GM12878 (cell line): ENCODE measurements around the gene COL4A3. TPM values are rescaled to one million over a fixed set of nuclear protein-coding genes. Genes with fewer than 3 reads are reported as not detected.

Experiments used
- ATAC-seq: fragments of 200-7000 bp; cut with Tn5 transposase; 3 replicates; pipeline ENCODE4 v1.9.1; 2020; ENCODE audit warnings: mild to moderate bottlenecking, moderate library complexity
- BruUV-seq: library from RNA; stranded (reverse); fragments of 400-500 nt; replicated peaks from 2 replicates; lab custom pipeline; 2021; lab: Mats Ljungman, UMichigan
- CTCF ChIA-PET: fragments of 300-600 bp; sonication (Branson Sonifier 250); formaldehyde crosslinking; extraction: SDS; loops from one replicate; lab custom pipeline; 2021; ENCODE audit warnings: inconsistent platforms; lab: Yijun Ruan, JAX
- POLR2A ChIA-PET: fragments of 350-600 bp; formaldehyde crosslinking; extraction: SDS; loops from one replicate; lab custom pipeline; 2021; ENCODE audit warnings: inconsistent platforms; lab: Charles Lee
- RAD21 ChIA-PET: fragments of 300-600 bp; sonication (Branson Sonifier 250); formaldehyde crosslinking; loops from one replicate; lab custom pipeline; 2023; ENCODE audit warnings: antibody characterized with exemption; ENCODE audit not compliant: unreplicated experiment; lab: Charles Lee
- SMC1A ChIA-PET: fragments of 300-600 bp; sonication (Branson Sonifier 250); formaldehyde crosslinking; loops from one replicate; lab custom pipeline; 2023; ENCODE audit not compliant: unreplicated experiment, uncharacterized antibody; lab: Charles Lee
- DNase-seq: peaks from one replicate; pipeline ENCODE4 v3.0.0-alpha.2; 2011; ENCODE audit warnings: low read depth, low spot score
- FAIRE-seq: peaks from 3 replicates; lab custom pipeline; 2011; peaks lifted over from hg19 to GRCh38; lab: Jason Lieb, UNC
- H2AFZ ChIP-seq: 2 replicates; pipeline ENCODE4 v1.6.0; 2011; ENCODE audit warnings: low read depth, low read length, control low read depth; ENCODE audit not compliant: control insufficient read depth
- H3K27ac ChIP-seq: 2 replicates; pipeline ENCODE4 v1.5.1; 2011; ENCODE audit warnings: control low read depth; ENCODE audit not compliant: control insufficient read depth, insufficient read depth
- H3K27me3 ChIP-seq, 2 experiments: replicated peaks in 1 of 2; 2 replicates each; pipeline versions ENCODE4 v1.6.0 to v1.6.1; 2011; ENCODE audit warnings: low read length in 1 of 2; ENCODE audit not compliant: control insufficient read depth in 2 of 2, insufficient read depth in 2 of 2
- H3K36me3 ChIP-seq, 2 experiments: 2 replicates each; pipeline ENCODE4 v1.5.1; 2011; ENCODE audit warnings: low read length in 1 of 2; ENCODE audit not compliant: control insufficient read depth in 2 of 2, insufficient read depth in 2 of 2
- H3K4me1 ChIP-seq: 2 replicates; pipeline ENCODE4 v1.6.1; 2011; ENCODE audit warnings: mild to moderate bottlenecking, low read length, moderate library complexity, mixed read lengths; ENCODE audit not compliant: control insufficient read depth, insufficient read depth
- H3K4me2 ChIP-seq: 2 replicates; pipeline ENCODE4 v1.6.0; 2011; ENCODE audit warnings: control low read depth; ENCODE audit not compliant: control insufficient read depth, insufficient read depth
- H3K4me3 ChIP-seq: fragments of 200-600 bp; sonication (generic); 2 replicates; pipeline ENCODE4 v1.5.1; 2016
- H3K79me2 ChIP-seq: 2 replicates; pipeline ENCODE4 v1.6.0; 2011; ENCODE audit warnings: low read length; ENCODE audit not compliant: control insufficient read depth, insufficient read depth
- H3K9ac ChIP-seq: 2 replicates; pipeline ENCODE4 v1.8.0; 2011; ENCODE audit warnings: low read length, control low read depth, mixed read lengths; ENCODE audit not compliant: control insufficient read depth, insufficient read depth
- H3K9me3 ChIP-seq: replicated peaks from 3 replicates; pipeline ENCODE4 v1.5.1; 2011; ENCODE audit warnings: mild to moderate bottlenecking, low read length; ENCODE audit not compliant: control insufficient read depth, insufficient read depth
- H4K20me1 ChIP-seq: 2 replicates; pipeline ENCODE4 v1.6.0; 2011; ENCODE audit not compliant: control insufficient read depth, insufficient read depth
- CBFB ChIP-seq: IDR thresholded peaks from 2 replicates; pipeline ENCODE4 v1.6.1; 2016; ENCODE audit warnings: antibody characterized with exemption, low read depth
- CHD1 ChIP-seq: IDR thresholded peaks from 2 replicates; pipeline ENCODE4 v1.6.1; 2012; ENCODE audit warnings: low read depth, low read length, improper control_type of control experiment
- CTCF ChIP-seq, 3 experiments: IDR thresholded peaks in 2 of 3; conservative IDR thresholded peaks in 1 of 3; 2 replicates each; pipeline ENCODE4 v1.5.1; 2011; ENCODE audit warnings: low read depth in 3 of 3, low read length in 3 of 3, mild to moderate bottlenecking in 3 of 3, control low read depth in 2 of 3, moderate library complexity in 2 of 3, inconsistent platforms in 1 of 3, mixed read lengths in 1 of 3; ENCODE audit not compliant: control insufficient read depth in 2 of 3, insufficient read depth in 1 of 3; ENCODE audit errors: extremely low read depth in 1 of 3
- EGR1 ChIP-seq, 2 experiments: IDR thresholded peaks; 1 replicate in 1 of 2; 2 replicates in 1 of 2; pipeline ENCODE4 v1.6.1; 2011 to 2012; ENCODE audit warnings: low read depth in 2 of 2, low read length in 2 of 2, borderline replicate concordance in 1 of 2, mild to moderate bottlenecking in 1 of 2, moderate library complexity in 1 of 2
- ELK1 ChIP-seq: IDR thresholded peaks from 2 replicates; pipeline ENCODE4 v1.6.1; 2012; ENCODE audit warnings: low read depth, low read length, improper control_type of control experiment
- FOS ChIP-seq: IDR thresholded peaks from 3 replicates; pipeline ENCODE4 v1.6.1; 2011; ENCODE audit warnings: borderline replicate concordance; ENCODE audit not compliant: insufficient read length; ENCODE audit errors: extremely low read depth
- FOXM1 ChIP-seq: IDR thresholded peaks from 2 replicates; pipeline ENCODE4 v1.6.1; 2012; ENCODE audit warnings: low read depth, mild to moderate bottlenecking, inconsistent platforms, low read length, moderate library complexity
- GABPA ChIP-seq: IDR thresholded peaks from 2 replicates; pipeline ENCODE4 v1.6.1; 2014; ENCODE audit warnings: antibody characterized with exemption, low read depth, mild to moderate bottlenecking, inconsistent platforms
- NFYB ChIP-seq: IDR thresholded peaks from 2 replicates; pipeline ENCODE4 v1.6.1; 2011; ENCODE audit warnings: low read depth, mild to moderate bottlenecking, low read length, improper control_type of control experiment, moderate library complexity; ENCODE audit not compliant: insufficient read depth
- NR2C2 ChIP-seq: IDR thresholded peaks from 2 replicates; pipeline ENCODE4 v1.6.1; 2011; ENCODE audit warnings: borderline replicate concordance, low read depth; ENCODE audit not compliant: control insufficient read depth, insufficient read length
- RUNX3 ChIP-seq: IDR thresholded peaks from 2 replicates; pipeline ENCODE4 v1.6.1; 2012; ENCODE audit warnings: low read length, inconsistent platforms
- TARDBP ChIP-seq: IDR thresholded peaks from 2 replicates; pipeline ENCODE4 v1.6.1; 2016; ENCODE audit warnings: borderline replicate concordance
- USF1 ChIP-seq: IDR thresholded peaks from 2 replicates; pipeline ENCODE4 v1.6.1; 2011; ENCODE audit warnings: borderline replicate concordance, low read depth, mild to moderate bottlenecking, moderate library complexity, mixed read lengths, low read length; ENCODE audit not compliant: insufficient read depth; ENCODE audit errors: extremely low read length
- ZNF687 ChIP-seq: fragments of 450-650 bp; IDR thresholded peaks from 2 replicates; pipeline ENCODE4 v1.6.1; 2017; ENCODE audit warnings: mild to moderate bottlenecking, moderate library complexity
- ZZZ3 ChIP-seq: IDR thresholded peaks from 2 replicates; pipeline ENCODE4 v1.6.1; 2011; ENCODE audit warnings: low read depth; ENCODE audit not compliant: control insufficient read depth, insufficient read length
- WGBS: methylation state at CpG from one replicate; pipeline ENCODE4 v1.1.6; 2016; ENCODE audit warnings: low lambda C conversion rate; ENCODE audit not compliant: insufficient replicate concordance, insufficient coverage; ENCODE audit errors: missing lambda C conversion rate; 5-methylcytosine and 5-hydroxymethylcytosine counted together
- in situ Hi-C: fragments of 300-500 bp; cut with MboI; formaldehyde crosslinking; loops from 9 replicates; pipeline ENCODE4 v1.14.3; 2018; ENCODE audit warnings: mixed read lengths
- intact Hi-C: fragments of 100-400 bp; cut with micrococcal nuclease; formaldehyde crosslinking; loops from one replicate; pipeline ENCODE4 v1.14.2; 2022; ENCODE audit not compliant: unreplicated experiment
- polyA plus RNA-seq, 11 experiments: library from polyadenylated mRNA; depleted of rRNA in 4 of 11; unstranded in 6 of 11; stranded (reverse) in 5 of 11; fragments of >200 nt; fragmentation: Nextera tagmentation in 4 of 11; fragmentation: Illumina TruSeq in 1 of 11; extraction: Ambion mirVana in 4 of 11; extraction: Trizol in 1 of 11; gene quantifications; 1 replicate in 1 of 11; 2 replicates in 10 of 11; pipeline versions ENCODE4 v1.2.1 to v1.2.3, GENCODE V29; 2011 to 2016; ENCODE audit warnings: inconsistent platforms in 2 of 11, missing spikeins in 2 of 11, low read depth in 1 of 11
- total RNA-seq, 4 experiments: library from RNA; depleted of rRNA in 3 of 4; stranded (reverse); fragments of >200 nt in 3 of 4; fragmentation: Illumina TruSeq in 1 of 4; extraction: Trizol in 1 of 4; gene quantifications; 2 replicates each; pipeline versions ENCODE4 v1.2.1 to v1.2.3, GENCODE V29; 2013 to 2021

The COL4A3 gene
- total and polyA plus RNA-seq, 10 of the 15 experiments (the other 5 are each of a cell fraction or from before 2014, with no cell fraction given), result 0.34 to 10.5 (median 3.8) TPM

GRCh38 chr2:227177592-227178336, 13.3 kb downstream of the COL4A3 start:
- Histone ChIP-seq H3K9me3 (no peaks in the 10 kb centered on the region), H3K79me2 (no peaks in the 10 kb centered on the region), H3K9ac (no peak overlapping the region), H3K36me3 (no peaks in the 10 kb centered on the region), H3K27ac (no peak overlapping the region), H4K20me1 (no peaks in the 10 kb centered on the region), H3K4me3 (no peak overlapping the region), H3K4me1 (no peaks in the 10 kb centered on the region), H3K4me2 (no peak overlapping the region), H3K27me3 (no peaks in the 10 kb centered on the region), H2AFZ (no peak overlapping the region)
- RAD21 ChIA-PET, result no interaction called here
- no peak for DNase-seq
- SMC1A ChIA-PET, result no interaction called here
- FAIRE-seq, result no peak
- ATAC-seq, result no peak
- CTCF ChIA-PET, result no interaction called here
- no TSS peak for BruUV-seq
- in situ Hi-C loops (no loop called here), intact Hi-C loops (no loop called here)
- POLR2A ChIA-PET, result interaction anchor here (0.7 kb wide), 1 partner anchor 393 kb away, joined by 3 read pairs; no protein-coding TSS in a partner anchor
- WGBS, result 95% methylated on average over 12 of the region's 12 CpGs
- TF ChIP-seq NR2C2 (no peak), ZZZ3 (no peak), CBFB (no peak), ZNF687 (no peak), CTCF (IDR thresholded peaks at IDR 0.05 in 2 of 3, conservative IDR thresholded peaks at IDR 0.05 in 1 of 3; ENCODE audit: control insufficient read depth in 2 of 3, extremely low read depth in 1 of 3, insufficient read depth in 1 of 3, low read depth in 3 of 3, low read length in 3 of 3) (no peak), TARDBP (no peak), ELK1 (no peak), CHD1 (no peak), USF1 (no peak), NFYB (no peak), EGR1 (IDR thresholded peaks at IDR 0.05; ENCODE audit: borderline replicate concordance in 1 of 2, low read depth in 2 of 2, low read length in 2 of 2) (no peak), RUNX3 (no peak), FOS (no peak), GABPA (no peak), FOXM1 (no peak)
